ENCODE data around the gene PRKAG1.

DNA sequence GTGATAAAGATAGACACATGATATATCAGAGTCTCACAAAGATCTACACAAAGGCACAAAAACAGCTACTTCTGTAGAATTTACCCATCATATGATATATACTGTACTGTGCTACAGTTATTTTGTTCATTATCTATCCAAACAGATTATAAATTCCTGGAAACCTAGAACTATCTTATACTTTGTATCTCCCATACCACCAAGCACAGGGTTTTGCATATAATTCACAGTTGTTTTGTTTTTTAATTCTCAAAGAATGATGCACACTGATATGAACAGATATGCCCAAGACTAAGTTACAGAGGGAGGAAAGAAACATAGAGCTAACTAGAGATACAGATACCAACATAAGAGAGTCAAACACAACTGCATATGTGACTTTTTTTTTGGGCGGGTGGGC is 3.4 kb downstream of the PRKAG1 start:
- TF ChIP-seq YY1 (IDR thresholded peaks at IDR 0.05; ENCODE audit: insufficient read depth, insufficient read length) (no peak), ZNF274 (IDR thresholded peaks at IDR 0.05; ENCODE audit: low read depth, low read length) (no peak)
